ENCODE measurements around the gene MAMSTR.

DNA sequence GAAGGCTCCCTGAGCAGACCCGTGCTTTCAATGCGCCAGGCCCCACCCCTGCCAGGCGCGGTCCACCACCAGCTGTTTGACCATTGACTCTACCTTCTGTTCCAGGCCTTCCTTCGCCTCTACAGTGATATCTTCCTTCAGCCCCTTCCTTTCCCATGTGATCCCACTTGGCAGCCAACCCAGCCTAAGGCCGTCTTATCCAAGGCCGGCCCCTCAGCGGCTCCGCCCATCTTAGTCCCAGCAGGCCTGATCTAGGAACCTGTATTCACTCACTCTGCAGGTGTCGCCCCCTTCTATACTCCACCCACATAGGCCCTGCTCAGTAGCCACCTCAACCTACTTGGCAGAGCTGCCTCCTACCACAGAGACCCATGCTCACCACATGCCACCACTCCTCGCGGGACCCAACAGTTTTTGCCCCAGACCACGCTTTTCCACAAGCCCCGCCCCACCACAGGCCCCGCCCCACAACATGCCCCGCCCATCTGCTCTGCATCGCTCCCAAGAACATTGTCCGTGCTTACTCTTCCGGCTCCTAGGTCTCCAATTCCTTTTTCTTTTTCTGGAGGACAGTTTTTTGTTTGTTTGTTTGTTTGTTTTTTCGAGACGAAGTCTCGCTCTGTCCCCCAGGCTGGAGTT, 18.0 kb upstream of the MAMSTR start:
- TF ChIP-seq POLR2A (IDR thresholded peaks at IDR 0.05; ENCODE audit: low read length) (no peak), GATA1 (IDR thresholded peaks at IDR 0.05; ENCODE audit: low read depth, low read length) (no peak)

Data from erythroblast (primary cell).